ENCODE measurements around the gene ENTPD2. TPM values are rescaled to one million over a fixed set of nuclear protein-coding genes. Genes with fewer than 3 reads are reported as not detected.

ENTPD2 gene
- total and polyA plus RNA-seq, 9 of the 15 experiments (the other 6 are each of a cell fraction or from before 2014, with no cell fraction given): 0.04 to 0.60 (median 0.14) TPM; not detected in 4

DNA sequence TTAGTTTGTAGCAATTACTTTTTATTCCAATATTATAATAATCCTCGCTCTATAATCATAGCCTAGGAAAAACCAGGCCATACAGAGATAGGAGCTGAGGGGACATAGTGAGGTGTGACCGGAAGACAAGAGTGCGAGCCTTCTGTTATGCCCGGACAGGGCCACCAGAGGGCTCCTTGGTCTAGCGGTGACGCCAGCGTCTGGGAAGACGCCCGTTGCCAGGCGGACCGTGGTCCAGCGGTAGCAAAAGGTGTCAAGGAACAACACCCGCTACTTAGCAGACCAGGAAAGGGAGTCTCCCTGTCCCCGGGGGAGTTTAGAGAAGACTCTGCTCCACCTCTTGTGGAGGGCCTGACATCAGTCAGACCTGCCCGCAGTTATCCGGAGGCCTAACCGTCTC, 49.6 kb downstream of the ENTPD2 start (continued):
- TF ChIP-seq TRIM24 (IDR thresholded peaks at IDR 0.05): peak; percentile 26 to 39; a peak in 1 of 4 replicates
- TF ChIP-seq CBX5 (IDR thresholded peaks at IDR 0.05; ENCODE audit: borderline replicate concordance, low read depth): peak; percentile 68; the same call in 1 of the 2 replicates
- TF ChIP-seq MAX (CRISPR knock-in tag; IDR thresholded peaks at IDR 0.05): peak; percentile 22; the same call in 1 of the 2 replicates
- peak; percentile 53; the same call in 1 of the 2 replicates for TF ChIP-seq CREM (IDR thresholded peaks at IDR 0.05; ENCODE audit: low read depth)
- TF ChIP-seq CXXC5 (CRISPR knock-in tag; IDR thresholded peaks at IDR 0.05): 0 out of 2 replicates have a peak, but pooled peaks have one; percentile 37
- peak; percentile 77 for TF ChIP-seq ETV1 (tag; conservative IDR thresholded peaks at IDR 0.05; ENCODE audit: low read depth)
- peak; percentile 30 to 41 (median 40); a peak in 4 of 6 replicates for TF ChIP-seq CTCF (IDR thresholded peaks at IDR 0.05 in 2 of 3, conservative IDR thresholded peaks at IDR 0.05 in 1 of 3; ENCODE audit: insufficient read depth in 2 of 3, low read depth in 1 of 3, low read length in 3 of 3)
- TF ChIP-seq ATF7 (IDR thresholded peaks at IDR 0.05): peak; percentile 81

GRCh38 chr9:137002646-137003041, 51.2 kb downstream of the ENTPD2 start:
- H3K79me2 ChIP-seq (ENCODE audit: control insufficient read depth, insufficient read depth, low read length): no peaks in the 10 kb centered on the region
- no TSS peak for BruUV-seq (replicated peaks)
- ChIA-PET CTCF (ENCODE audit: low intra/inter-chr PET ratio) (no interaction called here), POLR2A (interaction anchor here (0.6 kb wide), 1 partner anchor 50 kb away, joined by 3 read pairs; no protein-coding TSS in a partner anchor)
- in situ Hi-C loops (cut with MboI) (no loop called here), intact Hi-C loops (cut with micrococcal nuclease) (no loop called here)
- H3K4me1 ChIP-seq (replicated peaks in 1 of 2; ENCODE audit: control insufficient read depth in 2 of 2, insufficient read depth in 2 of 2, low read length in 2 of 2): peaks cover 3 to 34% of the 10 kb centered on the region in 2 experiments; a peak in 3 of 5 replicates
- H2AFZ ChIP-seq (ENCODE audit: low read depth, low read length): no peak overlapping the region
- no peaks in the 10 kb centered on the region for H4K20me1 ChIP-seq (replicated peaks; ENCODE audit: control insufficient read depth, insufficient read depth, low read length)
- ATAC-seq: no peak
- no peak overlapping the region for H3K4me2 ChIP-seq (ENCODE audit: insufficient read depth, low read length)
- H3K9ac ChIP-seq (ENCODE audit: insufficient read depth in 1 of 2, low read depth in 2 of 2, low read length in 2 of 2): peak overlapping the region in 1 of 2 experiments; percentile 61; a peak in 2 of 4 replicates
- H3K9me1 ChIP-seq (ENCODE audit: control insufficient read depth, insufficient read depth, low read length): no peaks in the 10 kb centered on the region
- H3K4me3 ChIP-seq: no peak overlapping the region
- WGBS (ENCODE audit: insufficient coverage, low coverage, missing lambda C conversion rate): 40% methylated on average over 10 of the region's 10 CpGs
- H3K27ac ChIP-seq (ENCODE audit: extremely low read depth, low read depth, low read length): no peak overlapping the region
- no peaks in the 10 kb centered on the region for H3K36me3 ChIP-seq (ENCODE audit: control insufficient read depth, insufficient read depth, low read length)
- H3K9me3 ChIP-seq (replicated peaks; ENCODE audit: control insufficient read depth, insufficient read depth, low read depth, low read length): 0 out of 2 replicates have a peak, but pooled peaks cover 1% of the 10 kb centered on the region
- no peak for DNase-seq (ENCODE audit: extremely low read depth in 1 of 4, low spot score in 3 of 4)
- FAIRE-seq: no peak
- H3K27me3 ChIP-seq (ENCODE audit: control insufficient read depth in 2 of 2, insufficient read depth in 2 of 2, low read length in 2 of 2): no peaks in the 10 kb centered on the region
- TF ChIP-seq ZNF174 (CRISPR knock-in tag; IDR thresholded peaks at IDR 0.05) (no peak), CHD2 (IDR thresholded peaks at IDR 0.05; ENCODE audit: low read depth, low read length) (no peak), SMARCB1 (IDR thresholded peaks at IDR 0.05; ENCODE audit: insufficient read length, low read depth) (no peak), ZNF24 (IDR thresholded peaks at IDR 0.05) (no peak), PHF21A (IDR thresholded peaks at IDR 0.05; ENCODE audit: borderline replicate concordance, low read depth) (no peak), HSF4 (CRISPR knock-in tag; IDR thresholded peaks at IDR 0.05; ENCODE audit: borderline replicate concordance) (no peak), TCFL5 (CRISPR knock-in tag; conservative IDR thresholded peaks at IDR 0.05) (no peak), ZSCAN32 (CRISPR knock-in tag; IDR thresholded peaks at IDR 0.05) (no peak), SNRNP70 (optimal IDR thresholded peaks at IDR 0.05; ENCODE audit: low read depth, low read length) (no peak), ETS2 (tag; IDR thresholded peaks at IDR 0.05; ENCODE audit: borderline replicate concordance, poor library complexity, severe bottlenecking) (no peak), POLR3G (IDR thresholded peaks at IDR 0.05; ENCODE audit: extremely low read depth, insufficient read length, insufficient replicate concordance) (no peak), GATA2 (CRISPR knock-in tag; IDR thresholded peaks at IDR 0.05) (no peak)
- TF ChIP-seq, protein P1, sequence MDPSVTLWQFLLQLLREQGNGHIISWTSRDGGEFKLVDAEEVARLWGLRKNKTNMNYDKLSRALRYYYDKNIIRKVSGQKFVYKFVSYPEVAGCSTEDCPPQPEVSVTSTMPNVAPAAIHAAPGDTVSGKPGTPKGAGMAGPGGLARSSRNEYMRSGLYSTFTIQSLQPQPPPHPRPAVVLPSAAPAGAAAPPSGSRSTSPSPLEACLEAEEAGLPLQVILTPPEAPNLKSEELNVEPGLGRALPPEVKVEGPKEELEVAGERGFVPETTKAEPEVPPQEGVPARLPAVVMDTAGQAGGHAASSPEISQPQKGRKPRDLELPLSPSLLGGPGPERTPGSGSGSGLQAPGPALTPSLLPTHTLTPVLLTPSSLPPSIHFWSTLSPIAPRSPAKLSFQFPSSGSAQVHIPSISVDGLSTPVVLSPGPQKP (CRISPR knock-in tag; IDR thresholded peaks at IDR 0.05): no peak

Data from K562 (cell line).